Testis (tissue), 3 donors: ENCODE data around the gene ACTG2. TPM values are rescaled to one million over a fixed set of nuclear protein-coding genes. Genes with fewer than 3 reads are reported as not detected.

Source experiments
- DNase-seq: peaks from one replicate; pipeline ENCODE4 v3.0.0-alpha.2; 2019
- H3K27ac ChIP-seq, 2 donors: fragments of 200-600 bp; sonication (generic); one replicate each; pipeline ENCODE4 v1.5.1; 2019
- H3K27me3 ChIP-seq: fragments of 200-600 bp; sonication (generic); one replicate; pipeline ENCODE4 v1.5.1; 2019
- H3K36me3 ChIP-seq: fragments of 200-600 bp; sonication (generic); one replicate; pipeline ENCODE4 v1.5.1; 2017; ENCODE audit warnings: low read depth; ENCODE audit errors: missing control alignments
- H3K4me1 ChIP-seq: fragments of 200-600 bp; sonication (generic); one replicate; pipeline ENCODE4 v1.5.1; 2019
- H3K4me3 ChIP-seq, 2 donors: fragments of 200-600 bp; sonication (generic); one replicate each; pipeline ENCODE4 v1.5.1; 2017 to 2019
- H3K9me3 ChIP-seq: fragments of 200-600 bp; sonication (generic); one replicate; pipeline ENCODE4 v1.5.1; 2017
- CTCF ChIP-seq, 3 experiments: fragments of 450-650 bp in 2 of 3; fragments of 200-600 bp in 1 of 3; sonication (generic) in 1 of 3; IDR thresholded peaks; one replicate each; pipeline ENCODE4 v1.5.1; 2016 to 2019; ENCODE audit warnings: antibody characterized with exemption in 3 of 3, mild to moderate bottlenecking in 2 of 3, moderate library complexity in 1 of 3
- POLR2A ChIP-seq: fragments of 450-650 bp; IDR thresholded peaks from one replicate; pipeline ENCODE4 v1.6.1; 2017; ENCODE audit warnings: antibody characterized with exemption, mild to moderate bottlenecking, moderate library complexity
- WGBS, 2 donors: methylation state at CpG; one replicate each; pipeline ENCODE4 v1.1.5; 2018; 5-methylcytosine and 5-hydroxymethylcytosine counted together
- intact Hi-C: fragments of 100-400 bp; cut with DNase I; formaldehyde crosslinking; loops from one replicate; pipeline ENCODE4 v1.15.1; 2023; ENCODE audit warnings: low total_unique reads
- polyA plus RNA-seq: library from polyadenylated mRNA; stranded (reverse); fragments of 350-450 nt; fragmentation: Illumina TruSeq; extraction: RNeasy Lipid Tissue Mini Kit (QIAGEN cat#74804); gene quantifications from one replicate; pipeline ENCODE4 v1.2.3, GENCODE V29; 2014; ENCODE audit warnings: low read depth, low replicate concordance; ENCODE audit not compliant: insufficient read depth
- total RNA-seq, 2 donors: library from RNA; depleted of rRNA; stranded (reverse); fragments of >200 nt; gene quantifications; one replicate each; pipeline ENCODE4 v1.2.3, GENCODE V29; 2016

Gene ACTG2
- total and polyA plus RNA-seq, 3 donors from 2014 or later = 1.3 to 93.4 (median 2.7) TPM

GRCh38 chr2:73917696-73918207 lies 24.9 kb downstream of the ACTG2 start:
- H3K4me1 ChIP-seq = no peaks in the 10 kb centered on the region
- no peak overlapping the region for H3K27ac ChIP-seq
- H3K27me3 ChIP-seq = no peaks in the 10 kb centered on the region
- H3K4me3 ChIP-seq = no peak overlapping the region
- intact Hi-C loops = no loop called here
- 73 to 89% methylated on average over 4 of the region's 4 CpGs for WGBS, 2 donors
- no peak for TF ChIP-seq POLR2A
- TF ChIP-seq CTCF (IDR thresholded peaks at IDR 0.05) = no peak
- no peaks in the 10 kb centered on the region for H3K36me3 ChIP-seq
- H3K9me3 ChIP-seq = no peaks in the 10 kb centered on the region
- DNase-seq = no peak

- intact Hi-C loops = no loop called here
- Histone ChIP-seq H3K36me3 (no peaks in the 10 kb centered on the region), H3K9me3 (no peaks in the 10 kb centered on the region), H3K4me1 (no peaks in the 10 kb centered on the region), H3K4me3 (no peak overlapping the region), H3K27me3 (no peaks in the 10 kb centered on the region), H3K27ac (no peak overlapping the region)
- WGBS, 2 donors = 90% methylated on average over 3 of the region's 3 CpGs
- TF ChIP-seq POLR2A = no peak
- TF ChIP-seq CTCF (IDR thresholded peaks at IDR 0.05) = no peak
- DNase-seq = no peak
Observed at GRCh38 chr2:73918856-73919255, 26.0 kb downstream of the ACTG2 start.

GRCh38 chr2:73919596-73920228 lies 26.9 kb downstream of the ACTG2 start:
- WGBS, 2 donors = 86 to 88% methylated on average over 7 of the region's 7 CpGs
- no peaks in the 10 kb centered on the region for H3K4me1 ChIP-seq
- DNase-seq = no peak
- no peak overlapping the region for H3K4me3 ChIP-seq
- H3K9me3 ChIP-seq = no peaks in the 10 kb centered on the region
- H3K27ac ChIP-seq = no peak overlapping the region
- TF ChIP-seq CTCF (IDR thresholded peaks at IDR 0.05) (no peak), POLR2A (no peak)
- H3K27me3 ChIP-seq = no peaks in the 10 kb centered on the region
- no peaks in the 10 kb centered on the region for H3K36me3 ChIP-seq
- intact Hi-C loops = no loop called here

- H3K27me3 ChIP-seq = no peaks in the 10 kb centered on the region
- no peak overlapping the region for H3K27ac ChIP-seq
- intact Hi-C loops = no loop called here
- no peak for DNase-seq
- no peak overlapping the region for H3K4me3 ChIP-seq
- H3K4me1 ChIP-seq = no peaks in the 10 kb centered on the region
- H3K36me3 ChIP-seq = no peaks in the 10 kb centered on the region
- 49 to 64% methylated on average over 11 to 12 of the region's 12 CpGs for WGBS, 2 donors
- no peaks in the 10 kb centered on the region for H3K9me3 ChIP-seq
- no peak for TF ChIP-seq POLR2A
- no peak for TF ChIP-seq CTCF (IDR thresholded peaks at IDR 0.05)
Observed at GRCh38 chr2:73920577-73921545, 28.1 kb downstream of the ACTG2 start.
